Left lung (tissue), 10 donors: ENCODE measurements around the gene SAMD3. TPM values are rescaled to one million over a fixed set of nuclear protein-coding genes. Genes with fewer than 3 reads are reported as not detected.

ENCODE experiments used
- ATAC-seq: fragments of 200-7000 bp; cut with Tn5 transposase; one replicate; pipeline ENCODE4 v1.9.1; 2020; ENCODE audit warnings: moderate library complexity
- DNase-seq, 4 donors: peaks; one replicate each; pipeline ENCODE4 v3.0.0-alpha.2; 2013 to 2020
- H3K27ac ChIP-seq, 2 donors: fragments of 200-600 bp; sonication (generic) in 1 of 2; one replicate each; pipeline versions ENCODE4 v1.5.0 to v1.8.0; 2020 to 2021
- H3K27me3 ChIP-seq, 2 donors: fragments of 200-600 bp; sonication (generic) in 1 of 2; one replicate each; pipeline versions ENCODE4 v1.5.0 to v1.8.0; 2020 to 2021
- H3K36me3 ChIP-seq, 2 donors: fragments of 200-600 bp; sonication (generic) in 1 of 2; one replicate each; pipeline versions ENCODE4 v1.5.0 to v1.8.0; 2020 to 2021
- H3K4me1 ChIP-seq, 2 donors: fragments of 200-600 bp; one replicate each; pipeline ENCODE4 v1.8.0; 2021
- H3K4me3 ChIP-seq, 2 donors: fragments of 200-600 bp; sonication (generic) in 1 of 2; one replicate each; pipeline versions ENCODE4 v1.5.0 to v1.8.0; 2020 to 2021; ENCODE audit warnings: mild to moderate bottlenecking in 1 of 2
- H3K9me3 ChIP-seq, 2 donors: fragments of 200-600 bp; sonication (generic) in 1 of 2; one replicate each; pipeline versions ENCODE4 v1.5.0 to v1.8.0; 2020 to 2021
- intact Hi-C, 2 donors: fragments of 100-400 bp; cut with DNase I; formaldehyde crosslinking; loops; one replicate each; pipeline versions ENCODE4 v1.11.2 to v1.14.2; 2022
- polyA plus RNA-seq, 6 donors: library from polyadenylated mRNA; unstranded; fragments of 120-200 nt; gene quantifications; one replicate each; pipeline ENCODE4 v1.2.1, GENCODE V29; 2013; ENCODE audit not compliant: insufficient read length in 6 of 6
- total RNA-seq, 2 donors: library from RNA; stranded (reverse); fragmentation: NEBNext Ultra II Directional; extraction: Animal tissue kit (Norgen Biotek cat#: 25700); gene quantifications; one replicate each; pipeline ENCODE4 v1.2.1, GENCODE V29; 2021
- TF ChIP-seq, protein P1 (sequence below), 2 donors: fragments of 200-600 bp; sonication (generic) in 1 of 2; IDR thresholded peaks; one replicate each; pipeline versions ENCODE4 v1.5.0 to v1.8.0; 2021; ENCODE audit warnings: antibody characterized with exemption in 2 of 2
- donor health status: DM: no; HTN: yes; CAD: no.
- donor health status: DM: no; HTN: no; CAD: no.

The SAMD3 gene
- total and polyA plus RNA-seq, 8 donors, result 0.56 to 2.7 (median 1.4) TPM

DNA sequence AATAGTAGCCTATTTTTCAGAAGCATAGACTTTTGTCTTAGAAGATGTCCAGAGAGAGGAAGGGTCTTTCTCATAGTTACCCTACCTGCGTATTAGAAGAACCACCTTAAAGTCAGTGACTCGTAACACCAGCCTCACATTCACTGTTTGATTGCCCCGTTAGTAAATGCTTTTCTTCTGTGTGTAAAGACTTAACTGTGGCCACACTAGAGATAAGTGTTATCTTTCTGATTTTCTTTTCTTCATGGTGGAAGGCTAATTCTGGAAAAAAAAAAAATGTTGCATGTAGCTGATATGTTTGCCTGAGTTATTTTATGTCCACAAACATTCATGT is 83.9 kb downstream of the SAMD3 start:
- no peak for DNase-seq
- H3K27ac ChIP-seq, result no peak overlapping the region
- no peak for ATAC-seq
- intact Hi-C loops, result no loop called here
- TF ChIP-seq, protein P1, sequence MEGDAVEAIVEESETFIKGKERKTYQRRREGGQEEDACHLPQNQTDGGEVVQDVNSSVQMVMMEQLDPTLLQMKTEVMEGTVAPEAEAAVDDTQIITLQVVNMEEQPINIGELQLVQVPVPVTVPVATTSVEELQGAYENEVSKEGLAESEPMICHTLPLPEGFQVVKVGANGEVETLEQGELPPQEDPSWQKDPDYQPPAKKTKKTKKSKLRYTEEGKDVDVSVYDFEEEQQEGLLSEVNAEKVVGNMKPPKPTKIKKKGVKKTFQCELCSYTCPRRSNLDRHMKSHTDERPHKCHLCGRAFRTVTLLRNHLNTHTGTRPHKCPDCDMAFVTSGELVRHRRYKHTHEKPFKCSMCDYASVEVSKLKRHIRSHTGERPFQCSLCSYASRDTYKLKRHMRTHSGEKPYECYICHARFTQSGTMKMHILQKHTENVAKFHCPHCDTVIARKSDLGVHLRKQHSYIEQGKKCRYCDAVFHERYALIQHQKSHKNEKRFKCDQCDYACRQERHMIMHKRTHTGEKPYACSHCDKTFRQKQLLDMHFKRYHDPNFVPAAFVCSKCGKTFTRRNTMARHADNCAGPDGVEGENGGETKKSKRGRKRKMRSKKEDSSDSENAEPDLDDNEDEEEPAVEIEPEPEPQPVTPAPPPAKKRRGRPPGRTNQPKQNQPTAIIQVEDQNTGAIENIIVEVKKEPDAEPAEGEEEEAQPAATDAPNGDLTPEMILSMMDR (IDR thresholded peaks at IDR 0.05), result no peak
- H3K36me3 ChIP-seq, result no peaks in the 10 kb centered on the region
- no peaks in the 10 kb centered on the region for H3K4me1 ChIP-seq
- H3K27me3 ChIP-seq, result no peaks in the 10 kb centered on the region
- H3K4me3 ChIP-seq, result no peak overlapping the region
- H3K9me3 ChIP-seq, result no peaks in the 10 kb centered on the region

DNA sequence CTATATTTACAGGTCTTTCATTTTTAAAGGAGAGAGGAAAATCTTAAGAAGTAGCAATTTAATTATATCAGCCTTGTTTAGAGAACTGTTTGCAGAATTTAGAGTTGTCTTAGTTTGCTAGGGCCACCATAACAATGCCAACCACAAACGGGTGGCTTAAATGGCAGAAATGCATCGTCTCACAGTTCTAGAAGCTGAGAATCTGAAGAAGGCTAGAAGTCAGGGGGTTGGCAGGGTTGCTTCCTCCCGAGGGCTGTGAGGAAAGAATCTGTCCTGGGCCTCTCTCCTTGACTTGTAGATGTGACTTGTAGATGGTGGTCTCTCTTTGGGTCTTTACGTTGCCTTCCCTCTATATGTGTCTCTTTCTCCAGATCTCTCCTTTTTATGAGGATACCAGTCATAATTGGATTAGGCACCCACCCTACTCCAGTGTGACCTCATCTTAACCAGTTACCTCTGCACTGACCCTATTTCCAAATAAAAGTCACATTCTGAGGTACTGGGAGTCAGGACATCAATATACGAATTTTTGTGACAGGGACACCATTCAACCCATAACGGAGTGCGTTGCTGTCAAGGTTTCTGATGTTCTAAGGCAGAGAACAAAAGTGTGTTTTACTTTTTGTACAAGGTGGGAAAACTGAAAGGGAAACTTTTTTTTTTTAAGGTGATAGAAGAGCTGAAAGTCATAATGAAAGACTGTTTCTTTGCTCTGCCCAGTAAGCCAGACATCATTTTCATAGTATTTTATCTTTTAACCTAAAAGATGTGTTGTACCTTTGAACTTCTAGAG is 84.4 kb downstream of the SAMD3 start:
- Histone ChIP-seq H3K27me3 (no peaks in the 10 kb centered on the region), H3K36me3 (peaks cover 0 to 2% of the 10 kb centered on the region in 2 donors), H3K27ac (no peak overlapping the region), H3K4me3 (no peak overlapping the region), H3K9me3 (no peaks in the 10 kb centered on the region), H3K4me1 (no peaks in the 10 kb centered on the region)
- DNase-seq (no peak), ATAC-seq (no peak)
- intact Hi-C loops, result no loop called here
- TF ChIP-seq, protein P1 (IDR thresholded peaks at IDR 0.05), result no peak

DNA sequence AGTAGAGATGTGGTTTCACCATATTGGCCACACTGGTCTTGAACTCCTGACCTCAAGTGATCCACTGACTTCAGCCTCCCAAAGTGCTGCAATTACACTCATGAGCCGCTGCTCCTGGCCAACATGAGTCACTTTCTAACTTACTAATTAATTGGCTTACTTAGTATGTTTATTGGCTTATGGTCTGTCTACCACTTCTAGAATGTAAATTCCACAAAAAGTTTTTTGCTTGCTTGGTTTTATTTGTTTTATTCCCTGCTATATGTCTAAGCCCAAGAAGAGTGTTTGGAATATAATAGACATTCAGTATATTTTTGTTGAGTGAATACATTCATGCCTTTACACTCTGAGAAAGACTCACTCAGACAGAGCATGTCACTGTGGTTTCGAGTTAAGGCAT is 86.0 kb downstream of the SAMD3 start:
- intact Hi-C loops, result no loop called here
- DNase-seq (no peak), ATAC-seq (no peak)
- peaks cover 0 to 4% of the 10 kb centered on the region in 2 donors for H3K36me3 ChIP-seq
- TF ChIP-seq, protein P1 (IDR thresholded peaks at IDR 0.05), result no peak
- H3K27me3 ChIP-seq, result no peaks in the 10 kb centered on the region
- H3K4me1 ChIP-seq, result no peaks in the 10 kb centered on the region
- H3K9me3 ChIP-seq, result no peaks in the 10 kb centered on the region
- H3K27ac ChIP-seq, result no peak overlapping the region
- no peak overlapping the region for H3K4me3 ChIP-seq

DNA sequence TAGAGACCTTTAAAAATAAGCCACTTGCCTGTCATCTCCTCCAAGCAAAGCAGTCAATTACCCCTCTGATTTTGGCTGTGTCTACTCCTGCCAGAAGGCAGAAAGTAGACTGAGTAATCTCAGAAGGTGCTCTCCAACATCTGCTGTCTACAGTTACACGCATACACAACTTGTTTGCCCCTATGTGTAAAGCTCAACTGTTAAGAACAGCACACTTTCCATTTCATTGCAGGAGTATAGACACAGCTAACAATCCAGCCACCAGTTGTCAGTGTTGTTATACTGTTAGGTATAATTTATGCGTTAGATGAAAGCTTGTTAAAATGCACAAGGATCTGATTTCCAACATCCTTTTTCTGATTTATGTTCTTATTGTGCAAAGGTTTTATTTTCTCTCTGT is 88.2 kb downstream of the SAMD3 start:
- ATAC-seq (no peak), DNase-seq (no peak)
- intact Hi-C loops, result no loop called here
- Histone ChIP-seq H3K27ac (no peak overlapping the region), H3K4me3 (no peak overlapping the region), H3K9me3 (no peaks in the 10 kb centered on the region), H3K36me3 (peaks cover 0 to 4% of the 10 kb centered on the region in 2 donors), H3K4me1 (no peaks in the 10 kb centered on the region), H3K27me3 (no peaks in the 10 kb centered on the region)
- TF ChIP-seq, protein P1 (IDR thresholded peaks at IDR 0.05), result no peak

DNA sequence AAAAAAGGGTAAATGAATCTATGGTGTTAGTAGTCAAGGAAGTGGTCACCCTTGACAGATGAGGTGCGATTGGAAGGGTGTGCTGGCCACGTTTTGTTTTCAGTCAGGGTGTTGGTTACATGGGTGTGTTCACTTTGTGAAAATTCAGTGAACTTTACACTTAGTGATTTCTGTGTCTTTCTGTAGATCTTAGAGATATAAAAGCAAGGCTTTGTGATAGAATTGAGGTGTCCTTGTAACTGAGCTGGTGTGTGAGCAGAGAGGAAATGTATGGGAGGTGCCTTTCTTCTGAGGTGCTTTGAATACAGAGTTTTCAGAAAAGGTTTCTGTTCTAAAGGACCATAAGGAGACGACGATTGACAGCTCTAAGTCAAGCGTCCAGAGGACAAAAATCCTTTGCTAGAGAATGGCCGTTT is 90.5 kb downstream of the SAMD3 start:
- ATAC-seq, result no peak

More for the DNA sequence above, 90.5 kb downstream of the SAMD3 start:
- Histone ChIP-seq H3K36me3 (peaks cover 0 to 4% of the 10 kb centered on the region in 2 donors), H3K4me3 (no peak overlapping the region), H3K9me3 (no peaks in the 10 kb centered on the region), H3K27ac (no peak overlapping the region), H3K4me1 (no peaks in the 10 kb centered on the region), H3K27me3 (no peaks in the 10 kb centered on the region)
- no peak for DNase-seq
- TF ChIP-seq, protein P1 (IDR thresholded peaks at IDR 0.05), result no peak
- intact Hi-C loops, result no loop called here
